Nephron progenitor cell (in vitro differentiated cells): Measurements from ENCODE around the gene ZBTB40.

ENCODE experiments used
- DNase-seq: peaks from one replicate; pipeline ENCODE4 v3.0.0; 2021
- H3K27ac Mint-ChIP-seq: 2 replicates; pipeline ENCODE4 v1.8.0; 2021; ENCODE audit warnings: mild to moderate bottlenecking, moderate library complexity, mixed read lengths
- H3K27me3 Mint-ChIP-seq: 2 replicates; pipeline ENCODE4 v1.8.0; 2021; ENCODE audit warnings: mild to moderate bottlenecking, low read depth, mixed read lengths; ENCODE audit not compliant: poor library complexity
- H3K36me3 Mint-ChIP-seq: 2 replicates; pipeline ENCODE4 v1.8.0; 2021; ENCODE audit warnings: low read depth, mixed read lengths
- H3K4me1 Mint-ChIP-seq: 2 replicates; pipeline ENCODE4 v1.8.0; 2021; ENCODE audit warnings: mixed read lengths
- H3K4me3 Mint-ChIP-seq: 2 replicates; pipeline ENCODE4 v1.8.0; 2021; ENCODE audit warnings: mild to moderate bottlenecking, moderate library complexity, mixed read lengths
- H3K9me3 Mint-ChIP-seq: 2 replicates; pipeline ENCODE4 v1.8.0; 2021; ENCODE audit warnings: mild to moderate bottlenecking, moderate library complexity, mixed read lengths
- TF ChIP-seq, protein P1 (sequence below): fragments of 200-600 bp; sonication (generic); IDR thresholded peaks from 2 replicates; pipeline ENCODE4 v1.5.0; 2021; ENCODE audit warnings: antibody characterized with exemption

The ZBTB40 gene

GRCh38 chr1:22457345-22457744 lies 5.7 kb downstream of the ZBTB40 start:
- H3K4me3 Mint-ChIP-seq = no peak overlapping the region
- no peak for DNase-seq
- no peaks in the 10 kb centered on the region for H3K9me3 Mint-ChIP-seq
- H3K27ac Mint-ChIP-seq = no peak overlapping the region
- H3K36me3 Mint-ChIP-seq = no peaks in the 10 kb centered on the region
- H3K27me3 Mint-ChIP-seq = peaks cover 2% of the 10 kb centered on the region
- TF ChIP-seq, protein P1, sequence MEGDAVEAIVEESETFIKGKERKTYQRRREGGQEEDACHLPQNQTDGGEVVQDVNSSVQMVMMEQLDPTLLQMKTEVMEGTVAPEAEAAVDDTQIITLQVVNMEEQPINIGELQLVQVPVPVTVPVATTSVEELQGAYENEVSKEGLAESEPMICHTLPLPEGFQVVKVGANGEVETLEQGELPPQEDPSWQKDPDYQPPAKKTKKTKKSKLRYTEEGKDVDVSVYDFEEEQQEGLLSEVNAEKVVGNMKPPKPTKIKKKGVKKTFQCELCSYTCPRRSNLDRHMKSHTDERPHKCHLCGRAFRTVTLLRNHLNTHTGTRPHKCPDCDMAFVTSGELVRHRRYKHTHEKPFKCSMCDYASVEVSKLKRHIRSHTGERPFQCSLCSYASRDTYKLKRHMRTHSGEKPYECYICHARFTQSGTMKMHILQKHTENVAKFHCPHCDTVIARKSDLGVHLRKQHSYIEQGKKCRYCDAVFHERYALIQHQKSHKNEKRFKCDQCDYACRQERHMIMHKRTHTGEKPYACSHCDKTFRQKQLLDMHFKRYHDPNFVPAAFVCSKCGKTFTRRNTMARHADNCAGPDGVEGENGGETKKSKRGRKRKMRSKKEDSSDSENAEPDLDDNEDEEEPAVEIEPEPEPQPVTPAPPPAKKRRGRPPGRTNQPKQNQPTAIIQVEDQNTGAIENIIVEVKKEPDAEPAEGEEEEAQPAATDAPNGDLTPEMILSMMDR = no peak
- H3K4me1 Mint-ChIP-seq = peaks cover 28% of the 10 kb centered on the region

DNA sequence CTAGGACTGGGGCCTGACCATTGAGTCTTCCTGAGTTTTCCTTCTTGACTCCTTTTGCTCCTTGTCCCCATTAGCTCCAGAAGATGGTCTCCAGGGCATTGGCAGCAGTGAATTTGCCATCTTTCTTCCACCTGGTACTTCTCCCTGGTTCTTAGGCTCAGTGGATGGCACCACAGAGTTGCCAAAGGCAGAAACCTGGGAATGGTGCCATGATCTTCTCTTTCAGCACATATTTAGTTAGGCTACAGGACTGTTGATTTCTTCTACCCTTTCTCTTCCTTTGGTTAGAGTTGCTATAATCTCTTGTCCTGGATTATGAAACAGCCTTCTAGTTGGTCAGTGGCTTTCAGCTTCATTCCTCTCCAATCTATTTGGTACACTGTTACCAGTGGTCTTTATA lies 6.2 kb downstream of the ZBTB40 start:
- H3K9me3 Mint-ChIP-seq = no peaks in the 10 kb centered on the region
- no peak overlapping the region for H3K4me3 Mint-ChIP-seq
- no peak for DNase-seq
- no peak overlapping the region for H3K27ac Mint-ChIP-seq
- peaks cover 2% of the 10 kb centered on the region for H3K27me3 Mint-ChIP-seq
- TF ChIP-seq, protein P1 = no peak
- H3K4me1 Mint-ChIP-seq = peaks cover 23% of the 10 kb centered on the region
- no peaks in the 10 kb centered on the region for H3K36me3 Mint-ChIP-seq

GRCh38 chr1:22461100-22461499 lies 9.4 kb downstream of the ZBTB40 start:
- Mint-ChIP-seq H3K27ac (no peak overlapping the region), H3K4me1 (peaks cover under 1% of the 10 kb centered on the region), H3K36me3 (no peaks in the 10 kb centered on the region), H3K4me3 (no peak overlapping the region), H3K27me3 (no peaks in the 10 kb centered on the region), H3K9me3 (no peaks in the 10 kb centered on the region)
- no peak for DNase-seq
- TF ChIP-seq, protein P1 = no peak

GRCh38 chr1:22461678-22462527 lies 10.3 kb downstream of the ZBTB40 start:
- Mint-ChIP-seq H3K27ac (no peak overlapping the region), H3K4me3 (no peak overlapping the region), H3K9me3 (no peaks in the 10 kb centered on the region), H3K4me1 (no peaks in the 10 kb centered on the region), H3K27me3 (no peaks in the 10 kb centered on the region), H3K36me3 (no peaks in the 10 kb centered on the region)
- no peak for DNase-seq
- TF ChIP-seq, protein P1 = no peak

GRCh38 chr1:22462928-22463327 lies 11.3 kb downstream of the ZBTB40 start:
- no peak for DNase-seq
- Mint-ChIP-seq H3K9me3 (no peaks in the 10 kb centered on the region), H3K4me3 (no peak overlapping the region), H3K27ac (no peak overlapping the region), H3K4me1 (no peaks in the 10 kb centered on the region), H3K36me3 (no peaks in the 10 kb centered on the region), H3K27me3 (no peaks in the 10 kb centered on the region)
- TF ChIP-seq, protein P1 = no peak

DNA sequence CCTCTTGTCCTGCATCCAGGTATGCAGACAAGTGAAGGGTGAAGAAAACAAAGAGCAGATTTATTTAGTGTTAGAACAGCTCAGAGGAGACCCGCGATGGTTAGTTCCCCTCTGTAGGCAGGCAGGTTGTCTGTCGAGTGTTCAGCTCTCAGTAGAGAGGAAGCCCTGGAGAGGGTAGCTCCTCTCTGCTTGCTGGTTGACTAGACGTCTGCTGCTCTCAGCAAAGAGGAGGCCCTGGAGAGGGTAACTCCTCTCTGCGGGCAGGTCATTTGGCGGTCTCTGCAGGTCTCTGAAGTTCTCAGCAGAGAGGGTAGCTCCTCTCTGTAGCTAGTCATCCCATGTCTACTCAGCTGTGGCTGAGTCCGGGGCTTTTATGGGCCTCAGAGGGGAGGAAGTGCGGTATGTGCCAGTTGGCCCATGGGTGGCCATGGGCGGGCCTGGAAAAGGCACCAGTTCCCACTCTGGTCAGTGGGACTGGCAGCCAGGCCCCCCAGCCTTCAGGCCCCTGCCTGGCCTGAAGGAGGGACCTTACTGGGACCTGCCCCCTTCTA lies 13.4 kb downstream of the ZBTB40 start:
- Mint-ChIP-seq H3K9me3 (no peaks in the 10 kb centered on the region), H3K27me3 (no peaks in the 10 kb centered on the region), H3K4me3 (no peak overlapping the region), H3K4me1 (no peaks in the 10 kb centered on the region), H3K36me3 (no peaks in the 10 kb centered on the region), H3K27ac (no peak overlapping the region)
- TF ChIP-seq, protein P1 = no peak
- DNase-seq = no peak
